ENCODE results near the gene DLG5. TPM values are rescaled to one million over a fixed set of nuclear protein-coding genes. Genes with fewer than 3 reads are reported as not detected.
A peak's percentile ranks its signal among the peaks of the same experiment; 100 is the strongest.

DLG5 gene
- total RNA-seq, 1 donor from 2014 or later, result 9.3 TPM

- ATAC-seq (no peak), DNase-seq (ENCODE audit: low spot score) (no peak)
Observed at GRCh38 chr10:77896058-77896457, 30.5 kb downstream of the DLG5 start.

GRCh38 chr10:77894058-77894457, 32.5 kb downstream of the DLG5 start:
- ATAC-seq (no peak), DNase-seq (ENCODE audit: low spot score) (no peak)

DNA sequence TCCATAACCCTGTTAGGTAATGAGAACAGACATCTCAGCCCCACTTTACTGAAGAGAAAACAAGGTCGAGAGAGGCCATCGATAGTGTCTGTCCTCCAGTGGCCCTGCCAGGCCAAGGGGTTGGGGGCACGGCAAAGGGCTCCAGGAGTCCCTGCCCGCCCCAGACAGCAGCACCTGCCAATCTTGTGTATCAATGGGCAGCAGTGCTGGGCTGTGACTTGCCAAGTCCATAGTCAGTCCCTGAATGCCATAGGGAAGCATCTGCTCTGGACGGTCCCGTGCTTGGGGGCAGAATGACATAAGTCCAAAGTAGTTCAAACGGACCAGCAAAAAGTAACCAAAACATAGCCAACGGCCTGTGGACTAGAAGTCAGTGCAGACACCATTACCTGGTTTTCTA, 33.2 kb downstream of the DLG5 start:
- ATAC-seq (peak; percentile 8), DNase-seq (ENCODE audit: low spot score) (no peak)

DNA sequence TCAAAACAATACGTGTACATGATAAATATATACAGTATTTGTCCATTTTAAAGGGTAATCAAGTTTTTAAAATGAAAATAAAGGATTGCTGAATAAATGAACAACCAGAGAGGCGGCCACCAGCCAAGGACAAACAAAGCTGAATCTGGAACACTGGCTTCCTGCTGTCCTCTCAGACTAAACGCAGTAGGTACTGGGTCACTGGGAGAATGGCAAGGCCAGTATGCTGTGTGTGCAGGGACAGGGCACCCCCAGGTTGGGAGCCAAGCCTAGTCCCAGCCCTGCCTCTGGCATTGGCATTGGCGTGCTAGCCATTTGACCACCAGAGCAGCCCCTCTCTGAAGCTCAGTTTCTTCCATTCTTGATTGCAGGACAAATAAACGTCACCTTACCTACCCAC, 33.8 kb downstream of the DLG5 start:
- DNase-seq (ENCODE audit: low spot score), result peak; percentile 68
- ATAC-seq, result peak; percentile 89

DNA sequence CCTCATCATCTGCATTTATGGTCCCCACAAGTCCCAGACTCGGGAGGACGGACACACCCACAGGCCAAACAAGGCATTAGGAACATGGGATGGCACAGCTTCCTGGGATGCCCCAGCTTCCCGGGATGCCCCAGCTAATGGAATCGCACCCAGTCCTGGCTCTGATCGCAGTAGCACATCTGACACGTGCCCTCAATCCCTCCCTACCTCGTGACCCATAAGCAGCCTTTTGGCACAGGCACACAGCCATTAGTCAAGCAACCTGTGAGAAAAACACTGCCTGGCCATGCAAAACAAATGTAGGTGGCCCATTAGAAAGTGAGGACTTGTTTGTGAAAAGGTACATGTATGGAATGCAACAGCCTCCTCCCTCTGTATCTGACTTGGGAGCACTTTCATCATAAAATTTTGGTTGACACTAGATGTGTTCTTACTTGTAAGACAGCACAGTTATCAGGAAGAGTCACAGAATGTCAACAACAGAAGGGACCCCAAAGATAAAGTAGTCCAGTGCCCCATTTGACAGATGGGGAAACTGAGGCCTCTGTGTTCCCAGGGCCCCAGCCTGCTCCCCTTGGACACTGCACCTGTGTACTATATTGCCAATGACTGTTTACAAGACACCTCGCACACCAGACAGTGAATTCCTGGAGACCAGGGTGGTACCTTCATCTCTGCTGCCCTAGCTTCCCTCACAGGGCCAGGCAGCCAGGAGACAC, 34.4 kb downstream of the DLG5 start:
- DNase-seq (ENCODE audit: low spot score) (no peak), ATAC-seq (peak; percentile 11)

GRCh38 chr10:77890097-77890496, 36.5 kb downstream of the DLG5 start:
- ATAC-seq (no peak), DNase-seq (ENCODE audit: low spot score) (no peak)

DNA sequence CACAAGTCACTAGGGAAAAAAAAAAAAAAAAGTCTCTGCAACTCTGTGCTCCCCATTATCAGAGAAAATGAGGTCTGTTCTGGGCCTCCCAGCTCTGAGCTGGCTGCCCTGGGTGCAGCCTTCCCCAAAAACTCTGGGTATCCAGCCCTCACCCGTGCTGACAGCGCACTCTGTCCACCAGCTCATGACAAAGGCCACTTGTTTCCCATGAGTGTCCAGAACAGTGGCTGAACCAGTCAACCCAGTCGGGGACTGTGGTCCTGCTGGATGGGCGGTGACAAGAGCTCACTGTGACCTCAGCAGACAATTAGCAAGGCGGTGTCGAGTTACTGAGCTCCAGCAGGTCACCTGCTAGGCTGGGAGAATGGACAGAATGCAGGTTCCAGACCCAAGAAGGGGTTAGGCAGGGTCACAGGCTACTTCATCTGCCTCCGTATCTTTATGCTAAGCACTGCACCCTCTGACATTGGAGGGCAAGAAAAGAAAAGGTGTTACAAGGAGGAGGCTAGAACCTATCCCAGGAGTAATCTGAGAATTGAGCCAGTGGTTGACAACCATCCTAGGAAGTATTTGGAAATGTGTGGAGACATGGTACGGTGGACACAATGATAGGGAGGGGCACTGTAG, 37.2 kb downstream of the DLG5 start:
- ATAC-seq (peak; percentile 38), DNase-seq (ENCODE audit: low spot score) (peak; percentile 57)

GRCh38 chr10:77888356-77888703, 38.2 kb downstream of the DLG5 start:
- DNase-seq (ENCODE audit: low spot score), result no peak

DNA sequence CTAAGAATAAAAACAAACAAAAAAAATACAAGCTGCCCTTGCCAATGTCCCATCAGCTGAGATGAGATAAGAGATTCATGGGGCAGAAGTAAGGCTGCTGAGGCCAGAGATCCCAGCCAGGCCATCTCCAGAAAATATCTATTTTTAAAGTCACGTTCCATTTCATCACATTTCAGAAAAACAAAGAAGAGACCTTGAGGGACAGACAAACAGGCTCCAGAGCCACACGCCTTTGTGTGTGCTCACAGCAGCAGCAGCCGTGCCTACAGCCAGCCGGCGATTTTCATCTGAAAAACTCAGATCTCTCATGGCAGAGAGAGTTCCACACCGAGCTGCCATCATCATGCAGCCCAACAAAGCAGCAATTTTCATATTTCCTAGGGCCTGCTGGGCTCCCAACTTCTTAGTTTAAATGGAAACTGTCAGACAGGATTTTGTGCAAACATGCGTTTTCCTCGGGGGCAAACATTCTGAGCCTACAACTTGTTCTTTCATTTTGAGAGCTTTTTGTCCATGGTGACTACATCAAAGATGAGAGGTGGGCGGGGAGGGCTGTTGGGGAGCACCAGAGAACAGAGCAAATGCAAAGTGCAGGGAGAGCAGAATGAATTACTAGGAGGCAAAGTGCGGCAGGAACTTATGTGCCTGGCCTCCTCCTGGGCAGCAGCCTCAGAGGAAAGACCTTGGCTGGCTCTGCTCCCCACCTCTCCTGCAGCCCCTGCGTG, 38.8 kb downstream of the DLG5 start:
- ATAC-seq, result peak; percentile 76
- no peak for DNase-seq (ENCODE audit: low spot score)

More at GRCh38 chr10:77888356-77888703, 38.2 kb downstream of the DLG5 start:
- ATAC-seq, result peak; percentile 17

DNA sequence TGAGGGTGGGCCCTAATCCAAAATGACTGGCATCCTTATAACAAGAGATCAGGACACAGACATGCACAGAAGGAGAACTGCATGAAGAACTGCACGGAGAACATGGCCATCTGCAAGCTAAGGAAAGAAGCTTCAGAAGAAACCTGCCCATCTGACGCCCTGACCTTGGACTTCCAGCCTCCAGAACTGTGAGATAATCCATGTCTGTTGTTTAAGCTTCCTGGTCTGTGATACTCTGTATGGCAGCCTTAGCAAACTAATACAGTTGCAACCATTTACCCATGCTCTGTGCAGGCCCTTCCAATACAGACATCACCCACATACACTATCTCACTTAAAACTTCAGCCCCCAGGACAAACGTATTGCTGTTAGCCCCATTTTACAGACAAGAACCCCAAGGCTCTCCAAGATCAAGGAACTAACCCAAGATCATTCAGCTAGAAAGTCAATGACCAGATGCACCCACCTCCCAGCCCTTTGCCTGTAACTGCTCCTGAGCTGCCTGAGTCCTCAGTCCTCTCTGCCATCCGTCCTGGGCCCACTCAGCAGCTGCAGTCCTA, 39.7 kb downstream of the DLG5 start:
- no peak for DNase-seq (ENCODE audit: low spot score)

GRCh38 chr10:77884181-77884580, 42.4 kb downstream of the DLG5 start:
- no peak for DNase-seq (ENCODE audit: low spot score)
- ATAC-seq, result no peak

More for the DNA sequence above, 39.7 kb downstream of the DLG5 start:
- no peak for ATAC-seq

GRCh38 chr10:77881636-77882035, 44.9 kb downstream of the DLG5 start:
- no peak for DNase-seq (ENCODE audit: low spot score)
- ATAC-seq, result peak; percentile 48

- no peak for DNase-seq (ENCODE audit: low spot score)
Observed at GRCh38 chr10:77881222-77881621, 45.3 kb downstream of the DLG5 start.

DNA sequence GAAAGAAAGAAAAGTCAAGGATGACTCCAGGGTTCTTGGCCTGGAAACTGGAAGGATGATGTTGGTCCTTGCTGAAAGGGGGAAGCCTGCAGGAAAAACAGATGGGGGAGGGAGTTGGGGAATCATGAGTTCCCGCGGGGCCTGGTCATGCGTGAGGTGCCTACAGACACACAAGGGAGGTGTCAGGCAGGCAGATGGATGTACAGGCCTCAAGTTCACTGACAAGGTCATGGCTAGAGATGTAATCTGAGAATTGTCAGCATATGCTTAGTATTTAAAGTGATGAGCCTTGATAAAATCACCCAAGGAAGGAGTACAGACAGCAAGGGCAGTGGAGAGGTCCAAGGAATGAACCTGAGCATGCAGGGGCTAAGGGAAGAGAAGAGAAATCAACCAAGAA, 46.8 kb downstream of the DLG5 start:
- DNase-seq (ENCODE audit: low spot score) (no peak), ATAC-seq (no peak)

More at GRCh38 chr10:77881222-77881621, 45.3 kb downstream of the DLG5 start:
- ATAC-seq, result no peak

DNA sequence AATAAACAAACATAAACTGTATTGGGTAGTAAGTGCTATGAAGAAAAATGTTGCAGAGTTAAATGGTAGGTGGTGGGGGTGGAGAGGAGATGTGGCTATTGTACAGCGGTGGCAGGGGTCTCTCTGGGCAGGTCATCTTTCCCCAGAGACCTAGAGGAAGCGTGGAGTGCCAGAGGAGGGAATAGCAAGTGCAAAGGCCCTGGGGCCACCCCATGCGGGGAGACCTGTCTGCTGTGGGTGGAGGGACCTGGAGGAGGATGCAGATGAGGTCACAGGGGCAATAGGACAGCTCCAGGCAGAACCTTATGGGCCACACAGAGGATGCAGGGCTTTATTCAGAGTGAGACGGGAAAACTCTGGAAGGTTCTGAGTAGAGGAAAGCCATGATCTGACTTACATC, 47.5 kb downstream of the DLG5 start:
- ATAC-seq (no peak), DNase-seq (ENCODE audit: low spot score) (no peak)

- no peak for DNase-seq (ENCODE audit: low spot score)
- peak; percentile 43 for ATAC-seq
Observed at GRCh38 chr10:77877441-77878344, 48.9 kb downstream of the DLG5 start.

DNA sequence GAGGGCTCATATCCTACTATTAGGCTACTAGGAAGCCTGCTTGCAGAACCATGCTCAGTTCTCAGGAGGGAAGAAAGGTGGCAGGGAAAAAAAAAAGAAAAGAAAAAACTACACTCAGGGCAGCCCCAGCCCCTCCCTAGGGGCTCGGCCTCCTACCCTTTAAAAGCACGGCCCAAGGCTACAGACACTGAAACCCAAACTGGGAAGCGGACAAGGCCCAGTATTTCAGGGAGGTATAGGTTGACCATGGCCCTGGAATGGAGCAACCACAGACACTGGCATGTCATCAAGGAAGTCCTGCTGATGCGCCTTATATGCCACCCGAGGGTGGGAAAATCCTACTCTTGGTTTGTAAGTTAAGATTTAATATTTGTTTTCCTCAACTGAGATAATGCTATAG, 50.8 kb downstream of the DLG5 start:
- ATAC-seq, result no peak
- no peak for DNase-seq (ENCODE audit: low spot score)

DNA sequence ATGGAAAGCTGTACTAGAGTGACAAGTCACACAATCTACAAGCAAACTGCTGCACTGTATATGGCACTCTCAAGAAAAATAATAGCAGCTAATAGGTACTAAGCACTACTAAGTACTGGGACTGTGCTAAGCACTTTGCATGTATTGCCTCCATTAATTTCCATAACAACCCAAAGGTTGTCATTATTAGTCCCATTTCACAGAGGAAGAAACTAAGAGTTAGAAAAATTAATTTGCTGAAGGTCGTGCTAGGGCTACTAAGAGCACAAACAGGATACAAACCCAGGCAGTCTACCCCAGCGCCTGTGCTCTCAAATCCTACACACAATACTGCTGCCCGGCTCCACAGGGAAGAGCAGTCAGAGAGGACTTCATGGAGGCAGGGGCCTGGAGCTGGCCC, 51.7 kb downstream of the DLG5 start:
- ATAC-seq (no peak), DNase-seq (ENCODE audit: low spot score) (no peak)

DNA sequence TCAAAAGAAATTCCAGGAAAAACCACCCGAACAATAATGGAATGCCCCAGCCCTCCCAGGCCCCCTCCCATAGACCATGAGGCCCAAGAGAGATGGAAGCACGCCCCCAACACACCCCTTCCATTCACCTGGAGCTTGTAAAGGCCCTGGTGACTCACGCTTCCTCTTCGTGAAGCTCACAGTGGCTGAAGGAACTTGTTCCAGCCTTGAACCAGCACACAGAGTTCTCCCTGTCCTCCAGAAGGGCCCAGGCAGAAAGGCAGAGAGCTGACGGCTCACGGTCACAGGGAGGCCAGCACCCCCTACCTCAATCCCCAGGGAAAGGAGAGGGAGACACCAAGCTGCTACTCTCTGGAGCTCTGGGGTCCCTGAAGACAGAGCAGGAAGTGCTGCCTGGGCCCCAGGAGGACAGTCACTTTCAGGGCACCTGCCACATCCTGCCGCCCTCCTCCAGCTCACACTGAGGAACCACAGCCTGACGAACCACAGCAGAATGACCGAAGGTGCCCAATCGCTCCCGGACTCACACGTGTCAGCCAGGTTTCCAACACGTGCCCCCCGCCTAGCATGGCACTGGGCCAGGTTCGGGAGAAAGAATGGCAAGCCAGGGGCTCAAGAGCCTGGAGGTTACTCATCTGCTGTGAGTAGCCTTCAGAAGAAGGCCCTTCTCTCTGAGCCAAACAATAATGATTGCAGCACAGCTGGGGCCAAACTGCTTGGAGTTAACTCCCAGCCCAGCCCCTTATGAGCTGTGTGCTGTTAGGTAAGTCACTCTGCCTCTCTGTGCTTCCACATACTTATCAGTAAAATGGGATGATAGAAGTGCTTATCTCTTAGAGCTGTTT, 52.8 kb downstream of the DLG5 start:
- no peak for DNase-seq (ENCODE audit: low spot score)
- ATAC-seq, result no peak

All from left lobe of liver (tissue), 2 donors.